HCT116 (cell line): ENCODE results near the gene GRHL1. TPM values are rescaled to one million over a fixed set of nuclear protein-coding genes. Genes with fewer than 3 reads are reported as not detected.

ENCODE experiments used
- ATAC-seq: fragments of 200-7000 bp; cut with Tn5 transposase; 2 replicates; pipeline ENCODE4 v1.9.1; 2020; ENCODE audit warnings: mild to moderate bottlenecking, moderate library complexity
- BruUV-seq: library from RNA; stranded (reverse); fragments of 400-500 nt; replicated peaks from 2 replicates; lab custom pipeline; 2021; lab: Mats Ljungman, UMichigan
- CTCF ChIA-PET: fragments of 300-600 bp; sonication (Branson Sonifier 250); formaldehyde crosslinking; loops from one replicate; lab custom pipeline; 2021; ENCODE audit warnings: antibody characterized with exemption; lab: Charles Lee
- POLR2A ChIA-PET: fragments of 300-600, 350-600 bp; sonication (Branson Sonifier 250); formaldehyde crosslinking; loops from one replicate; lab custom pipeline; 2021; ENCODE audit warnings: antibody characterized with exemption; lab: Charles Lee
- RAD21 ChIA-PET, 2 experiments: fragments of 300-600 bp; sonication (Branson Sonifier 250); formaldehyde crosslinking; loops; one replicate each; lab custom pipeline; 2023; ENCODE audit warnings: low total read pairs in 2 of 2; ENCODE audit not compliant: uncharacterized antibody in 2 of 2, unreplicated experiment in 2 of 2, low non-redundant PET in 1 of 2; lab: Charles Lee
- DNase-seq: peaks from one replicate; pipeline ENCODE4 v3.0.0-alpha.2; 2010; ENCODE audit warnings: low read depth, low spot score
- H2AFZ ChIP-seq: fragments of 200-600 bp; shearing (Covaris generic), sonication (generic); 2 replicates; pipeline ENCODE4 v1.6.1; 2017; ENCODE audit warnings: low read depth, mixed run types, mixed read lengths, antibody characterized with exemption, low read length; ENCODE audit not compliant: poor library complexity, severe bottlenecking
- H3K27ac ChIP-seq: 2 replicates; pipeline ENCODE4 v1.5.1; 2012; ENCODE audit warnings: low read depth, low read length
- H3K27me3 ChIP-seq: fragments of 200-600 bp; sonication (generic); 2 replicates; pipeline ENCODE4 v1.6.1; 2016; ENCODE audit warnings: mixed run types, low read length, mixed read lengths; ENCODE audit not compliant: insufficient read depth
- H3K36me3 ChIP-seq, 2 experiments: fragments of 200-500 bp in 1 of 2; fragments of 200-600 bp in 1 of 2; sonication (Bioruptor generic) in 1 of 2; sonication (generic) in 1 of 2; 2 replicates each; pipeline versions ENCODE4 v1.5.1 to v1.6.1; 2014 to 2016; ENCODE audit warnings: low read length in 2 of 2, inconsistent platforms in 1 of 2, mixed read lengths in 1 of 2, mixed run types in 1 of 2; ENCODE audit not compliant: insufficient read depth in 2 of 2, control insufficient read depth in 1 of 2
- H3K4me1 ChIP-seq, 2 experiments: fragments of 200-600 bp in 1 of 2; sonication (generic) in 1 of 2; 2 replicates each; pipeline versions ENCODE4 v1.5.1 to v1.6.1; 2012 to 2017; ENCODE audit warnings: low read length in 2 of 2, inconsistent platforms in 1 of 2, mild to moderate bottlenecking in 1 of 2, mixed read lengths in 1 of 2, mixed run types in 1 of 2, moderate library complexity in 1 of 2; ENCODE audit not compliant: insufficient read depth in 2 of 2, control insufficient read depth in 1 of 2
- H3K4me2 ChIP-seq: fragments of 200-600 bp; sonication (generic); 2 replicates; pipeline ENCODE4 v1.6.1; 2017; ENCODE audit warnings: mixed run types, low read length, mixed read lengths
- H3K4me3 ChIP-seq, 2 experiments: fragments of 200-600 bp in 1 of 2; sonication (generic) in 1 of 2; replicated peaks in 1 of 2; 2 replicates each; pipeline ENCODE4 v1.5.1; 2011 to 2016; ENCODE audit warnings: low read length in 2 of 2, control low read depth in 1 of 2, low read depth in 1 of 2, mild to moderate bottlenecking in 1 of 2, mixed read lengths in 1 of 2, mixed run types in 1 of 2
- H3K79me2 ChIP-seq: fragments of 200-600 bp; sonication (generic); 2 replicates; pipeline ENCODE4 v1.6.1; 2017; ENCODE audit warnings: mild to moderate bottlenecking, mixed run types, low read length, moderate library complexity, mixed read lengths; ENCODE audit not compliant: insufficient read depth
- H3K9ac ChIP-seq: fragments of 200-600 bp; sonication (generic); 2 replicates; pipeline ENCODE4 v1.6.1; 2016; ENCODE audit warnings: low read length, mixed read lengths
- H3K9me2 ChIP-seq: fragments of 200-600 bp; sonication (generic), shearing (Covaris generic); 2 replicates; pipeline ENCODE4 v1.6.1; 2017; ENCODE audit warnings: mixed run types, mild to moderate bottlenecking, moderate library complexity; ENCODE audit not compliant: insufficient read depth
- H3K9me3 ChIP-seq, 2 experiments: fragments of 200-500 bp in 1 of 2; fragments of 200-600 bp in 1 of 2; sonication (Bioruptor generic) in 1 of 2; sonication (generic) in 1 of 2; 2 replicates each; pipeline ENCODE4 v1.6.1; 2014 to 2017; ENCODE audit warnings: low read length in 2 of 2, mixed read lengths in 2 of 2, inconsistent platforms in 1 of 2, low read depth in 1 of 2, mild to moderate bottlenecking in 1 of 2, mixed run types in 1 of 2, moderate library complexity in 1 of 2; ENCODE audit not compliant: control insufficient read depth in 1 of 2, insufficient read depth in 1 of 2
- H4K20me1 ChIP-seq: fragments of 200-600 bp; sonication (generic), shearing (Covaris generic); 2 replicates; pipeline ENCODE4 v1.6.1; 2017; ENCODE audit warnings: mixed run types, mild to moderate bottlenecking, moderate library complexity; ENCODE audit not compliant: insufficient read depth
- CBX3 ChIP-seq: IDR thresholded peaks from 2 replicates; pipeline ENCODE4 v1.6.1; 2012; ENCODE audit warnings: low read depth
- CTCF ChIP-seq, 3 experiments: fragments of 200-600 bp in 1 of 3; sonication (generic) in 1 of 3; IDR thresholded peaks in 2 of 3; conservative IDR thresholded peaks in 1 of 3; 2 replicates each; pipeline ENCODE4 v1.5.1; 2012 to 2017; ENCODE audit warnings: low read depth in 2 of 3, low read length in 2 of 3, antibody characterized with exemption in 1 of 3, borderline replicate concordance in 1 of 3, control low read depth in 1 of 3, mild to moderate bottlenecking in 1 of 3, mixed read lengths in 1 of 3, mixed run types in 1 of 3, moderate library complexity in 1 of 3; ENCODE audit not compliant: insufficient read depth in 1 of 3
- EGR1 ChIP-seq: IDR thresholded peaks from 2 replicates; pipeline ENCODE4 v1.6.1; 2012; ENCODE audit warnings: low read depth
- EZH2 ChIP-seq: fragments of 200-600 bp; sonication (generic); IDR thresholded peaks from 2 replicates; pipeline ENCODE4 v1.6.1; 2017; ENCODE audit warnings: antibody characterized with exemption, mixed run types
- EZH2phosphoT487 ChIP-seq: fragments of 200-600 bp; IDR thresholded peaks from 2 replicates; pipeline ENCODE4 v1.6.1; 2018; ENCODE audit warnings: antibody characterized with exemption, borderline replicate concordance
- FOSL1 ChIP-seq: IDR thresholded peaks from 2 replicates; pipeline ENCODE4 v1.6.1; 2012; ENCODE audit warnings: low read depth
- JUND ChIP-seq: IDR thresholded peaks from 2 replicates; pipeline ENCODE4 v1.6.1; 2012
- POLR2A ChIP-seq: IDR thresholded peaks from 2 replicates; pipeline ENCODE4 v1.7.0; 2011; ENCODE audit warnings: borderline replicate concordance; ENCODE audit not compliant: insufficient read depth, insufficient read length; ENCODE audit errors: extremely low read depth
- POLR2AphosphoS5 ChIP-seq: IDR thresholded peaks from 2 replicates; pipeline ENCODE4 v1.6.1; 2011; ENCODE audit warnings: mild to moderate bottlenecking, low read depth, low read length, moderate library complexity
- RAD21 ChIP-seq: IDR thresholded peaks from 2 replicates; pipeline ENCODE4 v1.6.1; 2012; ENCODE audit warnings: low read depth, mild to moderate bottlenecking
- SIN3A ChIP-seq: IDR thresholded peaks from 2 replicates; pipeline ENCODE4 v1.6.1; 2012; ENCODE audit warnings: low read depth
- SP1 ChIP-seq: IDR thresholded peaks from 2 replicates; pipeline ENCODE4 v1.6.1; 2012; ENCODE audit warnings: low read depth
- SRF ChIP-seq: IDR thresholded peaks from 2 replicates; pipeline ENCODE4 v1.6.1; 2012; ENCODE audit warnings: low read depth
- TCF7L2 ChIP-seq: IDR thresholded peaks from 2 replicates; pipeline ENCODE4 v1.7.0; 2011; ENCODE audit warnings: borderline replicate concordance, inconsistent platforms; ENCODE audit not compliant: insufficient read depth, insufficient read length; ENCODE audit errors: extremely low read depth
- ZNF274 ChIP-seq: fragments of 200-500 bp; sonication (Bioruptor generic); IDR thresholded peaks from 2 replicates; pipeline ENCODE4 v1.6.1; 2014; ENCODE audit warnings: mild to moderate bottlenecking, low read depth, low read length, inconsistent platforms
- intact Hi-C: fragments of 100-400 bp; cut with micrococcal nuclease; formaldehyde crosslinking; loops from 2 replicates; pipeline ENCODE4 v1.10.0; 2022
- total RNA-seq: library from RNA; stranded (reverse); gene quantifications from one replicate; pipeline ENCODE4 v1.2.1, GENCODE V29; 2021; ENCODE audit not compliant: unreplicated experiment
- TF ChIP-seq, protein P1 (sequence below): IDR thresholded peaks from 2 replicates; pipeline ENCODE4 v1.6.1; 2012; ENCODE audit warnings: low read depth

The GRHL1 gene
- total RNA-seq, 1 experiment from 2014 or later = 8.5 TPM

GRCh38 chr2:9907402-9907801 lies 44.1 kb upstream of the GRHL1 start:
- Histone ChIP-seq H3K79me2 (no peaks in the 10 kb centered on the region), H3K9ac (no peak overlapping the region), H3K36me3 (peaks cover 0 to 6% of the 10 kb centered on the region in 2 experiments; a peak in 1 of 4 replicates), H3K4me1 (no peaks in the 10 kb centered on the region), H4K20me1 (no peaks in the 10 kb centered on the region), H3K9me3 (no peaks in the 10 kb centered on the region), H3K27ac (no peak overlapping the region), H3K4me2 (no peak overlapping the region), H2AFZ (no peak overlapping the region), H3K4me3 (no peak overlapping the region), H3K27me3 (no peaks in the 10 kb centered on the region), H3K9me2 (no peaks in the 10 kb centered on the region)
- no peak for TF ChIP-seq FOSL1
- no peak for TF ChIP-seq RAD21
- TF ChIP-seq SRF = no peak
- no peak for TF ChIP-seq EGR1
- ChIA-PET POLR2A (no interaction called here), CTCF (no interaction called here), RAD21 (no interaction called here)
- ATAC-seq = no peak
- intact Hi-C loops = no loop called here
- no peak for DNase-seq
- no TSS peak for BruUV-seq

DNA sequence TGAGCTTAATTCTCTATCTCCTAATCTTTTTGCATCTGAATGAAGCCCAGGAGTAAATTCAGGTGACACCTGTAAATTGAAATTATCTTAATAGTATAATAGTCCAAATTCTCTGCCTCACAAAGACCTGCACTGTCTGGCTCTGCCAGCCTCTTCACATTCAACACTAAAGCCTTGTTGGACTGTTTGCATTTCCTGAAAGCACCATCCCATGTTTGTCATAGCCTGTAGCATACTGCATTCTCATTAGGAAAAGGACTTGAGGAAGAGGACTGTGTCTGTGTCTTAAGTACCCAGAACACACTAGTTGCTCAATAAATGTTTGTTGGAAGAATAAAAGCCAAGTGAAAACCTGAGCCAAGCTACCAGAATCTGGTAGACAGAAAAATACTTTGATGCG lies 42.9 kb upstream of the GRHL1 start:
- Histone ChIP-seq H3K36me3 (peaks cover under 1 to 6% of the 10 kb centered on the region in 2 experiments; a peak in 1 of 4 replicates), H3K9ac (no peak overlapping the region), H3K27me3 (no peaks in the 10 kb centered on the region), H3K27ac (no peak overlapping the region), H3K4me2 (no peak overlapping the region), H3K9me2 (no peaks in the 10 kb centered on the region), H3K4me3 (no peak overlapping the region), H3K9me3 (no peaks in the 10 kb centered on the region), H4K20me1 (no peaks in the 10 kb centered on the region), H3K4me1 (peaks cover 0 to 2% of the 10 kb centered on the region in 2 experiments; a peak in 2 of 4 replicates), H3K79me2 (no peaks in the 10 kb centered on the region), H2AFZ (no peak overlapping the region)
- ChIA-PET CTCF (no interaction called here), RAD21 (no interaction called here), POLR2A (no interaction called here)
- ATAC-seq (no peak), DNase-seq (no peak)
- BruUV-seq = no TSS peak
- intact Hi-C loops = no loop called here
- TF ChIP-seq ZNF274 = no peak
- no peak for TF ChIP-seq POLR2A
- TF ChIP-seq JUND = no peak
- TF ChIP-seq EZH2phosphoT487 = no peak
- no peak for TF ChIP-seq TCF7L2
- TF ChIP-seq, protein P1, sequence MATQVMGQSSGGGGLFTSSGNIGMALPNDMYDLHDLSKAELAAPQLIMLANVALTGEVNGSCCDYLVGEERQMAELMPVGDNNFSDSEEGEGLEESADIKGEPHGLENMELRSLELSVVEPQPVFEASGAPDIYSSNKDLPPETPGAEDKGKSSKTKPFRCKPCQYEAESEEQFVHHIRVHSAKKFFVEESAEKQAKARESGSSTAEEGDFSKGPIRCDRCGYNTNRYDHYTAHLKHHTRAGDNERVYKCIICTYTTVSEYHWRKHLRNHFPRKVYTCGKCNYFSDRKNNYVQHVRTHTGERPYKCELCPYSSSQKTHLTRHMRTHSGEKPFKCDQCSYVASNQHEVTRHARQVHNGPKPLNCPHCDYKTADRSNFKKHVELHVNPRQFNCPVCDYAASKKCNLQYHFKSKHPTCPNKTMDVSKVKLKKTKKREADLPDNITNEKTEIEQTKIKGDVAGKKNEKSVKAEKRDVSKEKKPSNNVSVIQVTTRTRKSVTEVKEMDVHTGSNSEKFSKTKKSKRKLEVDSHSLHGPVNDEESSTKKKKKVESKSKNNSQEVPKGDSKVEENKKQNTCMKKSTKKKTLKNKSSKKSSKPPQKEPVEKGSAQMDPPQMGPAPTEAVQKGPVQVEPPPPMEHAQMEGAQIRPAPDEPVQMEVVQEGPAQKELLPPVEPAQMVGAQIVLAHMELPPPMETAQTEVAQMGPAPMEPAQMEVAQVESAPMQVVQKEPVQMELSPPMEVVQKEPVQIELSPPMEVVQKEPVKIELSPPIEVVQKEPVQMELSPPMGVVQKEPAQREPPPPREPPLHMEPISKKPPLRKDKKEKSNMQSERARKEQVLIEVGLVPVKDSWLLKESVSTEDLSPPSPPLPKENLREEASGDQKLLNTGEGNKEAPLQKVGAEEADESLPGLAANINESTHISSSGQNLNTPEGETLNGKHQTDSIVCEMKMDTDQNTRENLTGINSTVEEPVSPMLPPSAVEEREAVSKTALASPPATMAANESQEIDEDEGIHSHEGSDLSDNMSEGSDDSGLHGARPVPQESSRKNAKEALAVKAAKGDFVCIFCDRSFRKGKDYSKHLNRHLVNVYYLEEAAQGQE = no peak
- TF ChIP-seq CTCF (IDR thresholded peaks at IDR 0.05 in 2 of 3, conservative IDR thresholded peaks at IDR 0.05 in 1 of 3; ENCODE audit: borderline replicate concordance in 1 of 3, insufficient read depth in 1 of 3, low read depth in 2 of 3, low read length in 2 of 3) = no peak
- TF ChIP-seq FOSL1 = no peak
- no peak for TF ChIP-seq SP1
- TF ChIP-seq SIN3A = no peak
- TF ChIP-seq CBX3 = no peak
- TF ChIP-seq EZH2 = no peak
- TF ChIP-seq POLR2AphosphoS5 = no peak
- no peak for TF ChIP-seq RAD21
